ENCODE data around the gene CPT1C. TPM values are rescaled to one million over a fixed set of nuclear protein-coding genes. Genes with fewer than 3 reads are reported as not detected.

Gene CPT1C
- total RNA-seq, 4 donors from 2014 or later = 0.48 to 4.8 (median 1.1) TPM

DNA sequence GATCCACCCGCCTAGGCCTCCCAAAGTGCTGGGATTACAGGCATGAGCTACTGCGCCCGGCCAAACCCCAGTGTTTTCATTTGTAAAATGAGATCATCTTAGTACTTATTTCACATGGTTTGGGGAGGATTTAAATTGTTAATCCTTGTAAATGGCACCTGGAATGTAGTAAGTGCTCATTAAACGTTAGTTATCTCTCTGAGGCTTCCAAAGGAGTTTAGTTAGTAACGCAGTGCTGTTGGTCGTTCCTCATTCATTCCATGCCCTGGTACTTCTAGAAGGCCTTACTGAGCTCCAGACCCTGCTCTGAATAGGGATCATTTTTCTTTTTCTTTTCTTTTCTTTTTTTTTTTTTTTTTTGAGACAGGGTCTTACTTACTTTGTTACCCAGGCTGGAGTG, 5.2 kb downstream of the CPT1C start:
- TF ChIP-seq, protein P1, sequence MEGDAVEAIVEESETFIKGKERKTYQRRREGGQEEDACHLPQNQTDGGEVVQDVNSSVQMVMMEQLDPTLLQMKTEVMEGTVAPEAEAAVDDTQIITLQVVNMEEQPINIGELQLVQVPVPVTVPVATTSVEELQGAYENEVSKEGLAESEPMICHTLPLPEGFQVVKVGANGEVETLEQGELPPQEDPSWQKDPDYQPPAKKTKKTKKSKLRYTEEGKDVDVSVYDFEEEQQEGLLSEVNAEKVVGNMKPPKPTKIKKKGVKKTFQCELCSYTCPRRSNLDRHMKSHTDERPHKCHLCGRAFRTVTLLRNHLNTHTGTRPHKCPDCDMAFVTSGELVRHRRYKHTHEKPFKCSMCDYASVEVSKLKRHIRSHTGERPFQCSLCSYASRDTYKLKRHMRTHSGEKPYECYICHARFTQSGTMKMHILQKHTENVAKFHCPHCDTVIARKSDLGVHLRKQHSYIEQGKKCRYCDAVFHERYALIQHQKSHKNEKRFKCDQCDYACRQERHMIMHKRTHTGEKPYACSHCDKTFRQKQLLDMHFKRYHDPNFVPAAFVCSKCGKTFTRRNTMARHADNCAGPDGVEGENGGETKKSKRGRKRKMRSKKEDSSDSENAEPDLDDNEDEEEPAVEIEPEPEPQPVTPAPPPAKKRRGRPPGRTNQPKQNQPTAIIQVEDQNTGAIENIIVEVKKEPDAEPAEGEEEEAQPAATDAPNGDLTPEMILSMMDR (IDR thresholded peaks at IDR 0.05) = no peak
- no peak for TF ChIP-seq POLR2A (IDR thresholded peaks at IDR 0.05)
- DNase-seq = no peak
- H3K27me3 ChIP-seq = peaks cover 0 to 16% (median 0%) of the 10 kb centered on the region in 4 donors
- no peaks in the 10 kb centered on the region for H3K36me3 ChIP-seq
- no peak overlapping the region for H3K4me3 ChIP-seq
- H3K4me1 ChIP-seq = peaks cover 0 to 9% (median 7%) of the 10 kb centered on the region in 3 donors
- 65 to 78% methylated on average over 5 to 6 of the region's 6 CpGs for WGBS, 2 donors
- H3K9me3 ChIP-seq = no peaks in the 10 kb centered on the region
- H3K27ac ChIP-seq = no peak overlapping the region
- intact Hi-C loops (cut with DNase I) = no loop called here

DNA sequence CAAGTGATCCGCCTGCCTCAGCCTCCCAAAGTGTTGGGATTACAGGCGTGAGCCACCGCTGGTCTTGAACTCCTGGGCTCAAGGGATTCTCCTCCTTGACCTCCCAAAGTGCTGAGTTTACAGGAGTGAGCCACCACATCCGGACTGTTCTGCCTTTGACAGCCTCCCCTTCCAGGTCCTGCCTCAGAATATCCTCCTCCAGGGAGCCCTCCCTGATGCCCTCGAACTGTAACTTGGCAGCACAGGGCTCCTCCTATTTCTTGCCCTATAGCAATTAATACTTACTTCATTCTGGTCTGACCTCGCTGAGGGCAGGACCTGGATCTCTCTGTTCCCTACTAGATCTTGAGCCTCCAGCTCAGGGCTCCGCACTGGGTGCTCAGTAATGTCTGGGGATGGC, 5.9 kb downstream of the CPT1C start:
- TF ChIP-seq, protein P1 (IDR thresholded peaks at IDR 0.05) = no peak
- no peak for TF ChIP-seq POLR2A (IDR thresholded peaks at IDR 0.05)
- WGBS, 2 donors = 89 to 93% methylated on average over 3 to 5 of the region's 7 CpGs

DNA sequence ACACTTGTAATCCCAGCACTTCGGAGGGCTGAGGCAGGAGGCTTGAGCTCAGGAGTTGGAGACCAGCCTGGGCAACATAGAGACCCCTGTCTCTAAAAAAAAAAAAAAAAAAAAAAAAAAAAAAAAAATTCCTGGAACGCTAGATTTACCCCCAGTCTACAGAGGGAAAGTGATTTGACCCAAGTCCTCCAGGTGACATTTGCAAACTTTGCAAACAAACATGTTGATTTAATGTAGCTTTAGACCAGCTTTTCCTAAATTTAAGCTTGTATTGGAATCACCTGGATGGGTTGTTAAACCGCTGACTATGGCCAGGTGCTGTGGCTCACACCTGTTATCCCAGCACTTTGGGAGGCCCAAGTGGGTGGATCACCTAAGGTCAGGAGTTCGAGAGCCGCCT, 8.4 kb downstream of the CPT1C start:
- 72 to 84% methylated on average over 3 to 5 of the region's 5 CpGs for WGBS, 2 donors
- DNase-seq = no peak
- Histone ChIP-seq H3K27ac (no peak overlapping the region), H3K27me3 (peaks cover 0 to 6% (median 0%) of the 10 kb centered on the region in 4 donors), H3K4me3 (no peak overlapping the region), H3K4me1 (no peaks in the 10 kb centered on the region), H3K9me3 (no peaks in the 10 kb centered on the region), H3K36me3 (no peaks in the 10 kb centered on the region)
- TF ChIP-seq, protein P1 (IDR thresholded peaks at IDR 0.05) = no peak
- intact Hi-C loops (cut with DNase I) = no loop called here

More for the DNA sequence above, 5.9 kb downstream of the CPT1C start:
- Histone ChIP-seq H3K9me3 (no peaks in the 10 kb centered on the region), H3K36me3 (no peaks in the 10 kb centered on the region), H3K27ac (no peak overlapping the region), H3K4me1 (peaks cover 0 to 2% (median 0%) of the 10 kb centered on the region in 3 donors), H3K27me3 (peaks cover 0 to 14% (median 0%) of the 10 kb centered on the region in 4 donors), H3K4me3 (no peak overlapping the region)
- intact Hi-C loops (cut with DNase I) = no loop called here
- no peak for DNase-seq

DNA sequence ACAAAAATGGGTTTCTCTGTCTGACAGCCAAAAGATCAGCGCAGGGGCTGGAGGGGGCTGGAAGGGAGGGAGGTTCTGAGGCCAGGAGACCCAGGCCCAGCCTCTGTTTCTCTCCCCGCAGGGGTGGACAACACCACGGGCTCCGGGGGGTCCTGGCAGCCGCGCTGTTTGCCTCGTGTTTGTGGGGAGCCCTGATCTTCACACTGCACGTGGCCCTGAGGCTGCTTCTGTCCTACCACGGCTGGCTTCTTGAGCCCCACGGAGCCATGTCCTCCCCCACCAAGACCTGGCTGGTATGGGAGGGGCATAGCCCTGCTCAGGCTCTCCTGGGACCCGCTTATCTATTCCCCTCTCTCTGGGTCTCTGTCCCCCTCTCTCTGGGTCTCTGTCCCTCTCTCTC, 9.6 kb downstream of the CPT1C start:
- 54 to 65% methylated on average over 5 to 10 of the region's 11 CpGs for WGBS, 2 donors
- no peak overlapping the region for H3K27ac ChIP-seq
- no peak for DNase-seq
- intact Hi-C loops (cut with DNase I) = no loop called here
- no peaks in the 10 kb centered on the region for H3K9me3 ChIP-seq
- H3K27me3 ChIP-seq = peaks cover 0 to 6% (median 0%) of the 10 kb centered on the region in 4 donors
- no peak overlapping the region for H3K4me3 ChIP-seq
- H3K36me3 ChIP-seq = no peaks in the 10 kb centered on the region
- H3K4me1 ChIP-seq = no peaks in the 10 kb centered on the region
- TF ChIP-seq POLR2A (IDR thresholded peaks at IDR 0.05) = no peak
- TF ChIP-seq, protein P1 (IDR thresholded peaks at IDR 0.05) = no peak

DNA sequence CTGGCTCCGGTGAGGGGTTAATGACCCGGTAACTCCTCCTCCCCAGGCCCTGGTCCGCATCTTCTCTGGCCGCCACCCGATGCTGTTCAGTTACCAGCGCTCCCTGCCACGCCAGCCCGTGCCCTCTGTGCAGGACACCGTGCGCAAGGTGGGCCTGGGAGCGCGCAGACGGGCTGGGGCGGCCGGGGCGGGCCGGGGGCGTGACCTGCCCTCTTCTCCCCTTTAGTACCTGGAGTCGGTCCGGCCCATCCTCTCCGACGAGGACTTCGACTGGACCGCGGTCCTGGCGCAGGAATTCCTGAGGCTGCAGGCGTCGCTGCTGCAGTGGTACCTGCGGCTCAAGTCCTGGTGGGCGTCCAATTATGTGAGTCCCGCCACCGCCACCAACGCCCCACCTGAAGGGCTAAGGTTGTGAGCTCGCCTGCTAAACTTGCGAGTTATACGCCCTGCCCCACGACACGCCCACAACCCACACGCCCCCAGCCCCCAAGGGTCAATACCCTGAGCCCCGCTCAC, 10.4 kb downstream of the CPT1C start:
- no peak overlapping the region for H3K27ac ChIP-seq
- H3K4me3 ChIP-seq = no peak overlapping the region
- TF ChIP-seq POLR2A (IDR thresholded peaks at IDR 0.05) = no peak
- TF ChIP-seq, protein P1 (IDR thresholded peaks at IDR 0.05) = no peak
- no peaks in the 10 kb centered on the region for H3K9me3 ChIP-seq
- no peak for DNase-seq
- intact Hi-C loops (cut with DNase I) = no loop called here
- H3K4me1 ChIP-seq = no peaks in the 10 kb centered on the region
- no peaks in the 10 kb centered on the region for H3K36me3 ChIP-seq
- WGBS, 2 donors = 43 to 45% methylated on average over 20 to 33 of the region's 40 CpGs
- peaks cover 0 to 6% (median 0%) of the 10 kb centered on the region in 4 donors for H3K27me3 ChIP-seq

Measured in esophagus squamous epithelium (tissue), 5 donors.